Thyroid gland (tissue), 4 donors: ENCODE results near the gene IVD.

Experiments used
- POLR2A ChIP-seq, 2 donors: fragments of 450-650 bp; IDR thresholded peaks; one replicate each; pipeline ENCODE4 v1.6.1; 2017; ENCODE audit warnings: antibody characterized with exemption in 2 of 2, mild to moderate bottlenecking in 2 of 2, moderate library complexity in 1 of 2
- TF ChIP-seq, protein P1 (sequence below), 6 experiments: fragments of 200-600 bp in 3 of 6; fragments of 450-650 bp in 3 of 6; sonication (generic) in 3 of 6; IDR thresholded peaks; one replicate each; pipeline ENCODE4 v1.5.1; 2016 to 2019; ENCODE audit warnings: antibody characterized with exemption in 6 of 6, mild to moderate bottlenecking in 2 of 6, inconsistent platforms in 1 of 6, moderate library complexity in 1 of 6

DNA sequence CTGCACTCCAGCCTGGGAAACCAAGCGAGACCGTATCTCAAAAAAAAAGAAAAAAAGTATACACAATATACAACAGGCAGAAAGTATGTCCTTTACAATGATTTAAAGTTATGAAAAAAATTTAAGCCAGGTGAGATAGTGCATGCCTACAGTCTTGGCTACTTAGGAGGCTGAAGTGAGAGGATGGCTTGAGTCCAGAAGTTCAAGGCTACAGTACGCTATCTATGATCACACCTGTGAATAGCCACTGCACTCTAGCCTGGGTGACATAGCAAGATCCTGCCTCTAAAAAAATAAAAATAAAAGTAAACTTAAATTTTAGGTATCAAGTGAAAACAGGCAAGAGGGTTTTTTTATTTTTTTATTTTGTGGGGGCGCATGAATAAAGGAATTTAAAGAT, 26.2 kb upstream of the IVD start:
- TF ChIP-seq, protein P1, sequence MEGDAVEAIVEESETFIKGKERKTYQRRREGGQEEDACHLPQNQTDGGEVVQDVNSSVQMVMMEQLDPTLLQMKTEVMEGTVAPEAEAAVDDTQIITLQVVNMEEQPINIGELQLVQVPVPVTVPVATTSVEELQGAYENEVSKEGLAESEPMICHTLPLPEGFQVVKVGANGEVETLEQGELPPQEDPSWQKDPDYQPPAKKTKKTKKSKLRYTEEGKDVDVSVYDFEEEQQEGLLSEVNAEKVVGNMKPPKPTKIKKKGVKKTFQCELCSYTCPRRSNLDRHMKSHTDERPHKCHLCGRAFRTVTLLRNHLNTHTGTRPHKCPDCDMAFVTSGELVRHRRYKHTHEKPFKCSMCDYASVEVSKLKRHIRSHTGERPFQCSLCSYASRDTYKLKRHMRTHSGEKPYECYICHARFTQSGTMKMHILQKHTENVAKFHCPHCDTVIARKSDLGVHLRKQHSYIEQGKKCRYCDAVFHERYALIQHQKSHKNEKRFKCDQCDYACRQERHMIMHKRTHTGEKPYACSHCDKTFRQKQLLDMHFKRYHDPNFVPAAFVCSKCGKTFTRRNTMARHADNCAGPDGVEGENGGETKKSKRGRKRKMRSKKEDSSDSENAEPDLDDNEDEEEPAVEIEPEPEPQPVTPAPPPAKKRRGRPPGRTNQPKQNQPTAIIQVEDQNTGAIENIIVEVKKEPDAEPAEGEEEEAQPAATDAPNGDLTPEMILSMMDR (IDR thresholded peaks at IDR 0.05), result no peak
- TF ChIP-seq POLR2A (IDR thresholded peaks at IDR 0.05), result no peak
